GM19395 (cell line): ENCODE results near the gene YDJC.
"Not testable (repeated sequence)": the region's sequence is repeated elsewhere in the genome, so short reads cannot be mapped to it uniquely, and the experiment has no call there.

ENCODE experiments used
- ATAC-seq: cut with Tn5 transposase; IDR thresholded peaks from one replicate; pipeline ENCODE4 v1.9.1; 2021; ENCODE audit warnings: mild to moderate bottlenecking, moderate library complexity; ENCODE audit not compliant: unreplicated experiment

The YDJC gene

DNA sequence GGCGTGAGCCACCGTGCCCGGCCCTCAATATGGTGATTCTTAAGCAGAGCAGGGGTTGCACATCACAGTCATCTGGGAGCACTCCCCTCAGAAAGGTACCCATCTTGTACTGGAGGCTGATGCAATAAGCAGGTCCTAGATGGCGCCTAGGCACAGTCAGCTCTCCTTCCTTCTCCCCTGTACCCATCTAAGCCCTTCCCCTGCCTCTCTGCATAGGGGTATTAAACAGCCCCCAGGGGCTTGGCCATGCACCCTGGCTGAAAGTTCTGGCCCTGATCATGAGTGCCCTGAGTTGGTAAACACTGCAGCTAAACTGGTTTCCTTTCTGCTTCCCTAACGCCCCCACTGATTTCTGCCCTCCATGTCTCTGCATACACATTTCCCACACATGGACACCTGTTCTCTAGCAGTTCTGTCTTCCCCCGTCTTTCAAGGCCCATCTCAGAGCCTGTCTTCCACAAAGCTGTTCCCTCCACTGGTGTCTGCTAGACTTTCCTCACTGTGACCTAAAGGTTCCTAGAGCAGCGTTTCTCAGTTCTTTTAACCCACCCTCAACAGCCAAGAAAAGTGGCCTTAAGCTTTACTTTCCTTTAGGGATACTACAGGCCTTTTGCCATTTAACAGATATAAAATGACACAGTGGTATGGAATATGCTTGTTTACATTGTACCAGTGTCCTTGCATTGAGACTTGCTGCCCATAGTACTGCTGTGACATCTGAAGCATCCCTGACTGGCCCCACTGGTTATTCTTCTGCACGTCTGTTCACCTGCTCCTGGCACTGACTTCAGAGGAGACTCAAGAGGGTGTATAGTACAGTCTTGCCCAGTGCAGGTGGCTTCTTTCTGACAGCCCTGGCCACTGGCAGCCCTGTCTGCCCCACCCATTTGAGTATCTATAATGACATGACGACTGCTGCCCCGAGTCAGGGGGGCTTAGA lies 46.8 kb downstream of the YDJC start:
- ATAC-seq: no peak

DNA sequence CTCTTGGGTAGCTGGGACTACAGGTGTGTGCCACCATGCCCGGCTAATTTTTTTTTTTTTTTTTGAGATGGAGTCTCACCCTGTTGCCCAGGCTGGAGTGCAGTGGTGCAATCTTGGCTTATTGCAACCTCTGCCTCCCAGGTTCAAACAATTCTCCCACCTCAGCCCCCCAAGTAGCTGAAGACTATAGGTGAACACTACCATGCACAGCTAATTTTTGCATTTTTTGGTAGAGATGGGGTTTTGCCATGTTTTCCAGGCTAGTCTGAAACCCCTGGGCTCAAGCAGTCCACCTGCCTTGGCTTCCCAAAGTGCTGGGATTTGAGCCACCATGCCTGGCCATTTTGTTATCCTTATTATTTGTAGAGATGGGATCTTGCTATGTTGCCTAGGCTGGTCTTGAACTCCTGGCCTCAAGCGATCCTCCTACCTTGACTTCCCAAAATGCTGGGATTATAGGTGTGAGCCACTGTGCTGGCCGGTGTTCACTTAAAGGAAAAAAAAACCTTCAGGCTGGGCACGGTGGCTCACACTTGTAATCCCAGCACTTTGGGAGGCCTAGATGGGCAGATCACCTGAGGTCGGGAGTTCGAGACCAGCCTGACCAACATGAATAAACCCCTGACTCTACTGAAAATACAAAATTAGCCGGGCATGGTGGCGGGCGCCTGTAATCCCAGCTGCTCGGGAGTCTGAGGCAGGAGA lies 48.7 kb downstream of the YDJC start:
- ATAC-seq: not testable (repeated sequence)

DNA sequence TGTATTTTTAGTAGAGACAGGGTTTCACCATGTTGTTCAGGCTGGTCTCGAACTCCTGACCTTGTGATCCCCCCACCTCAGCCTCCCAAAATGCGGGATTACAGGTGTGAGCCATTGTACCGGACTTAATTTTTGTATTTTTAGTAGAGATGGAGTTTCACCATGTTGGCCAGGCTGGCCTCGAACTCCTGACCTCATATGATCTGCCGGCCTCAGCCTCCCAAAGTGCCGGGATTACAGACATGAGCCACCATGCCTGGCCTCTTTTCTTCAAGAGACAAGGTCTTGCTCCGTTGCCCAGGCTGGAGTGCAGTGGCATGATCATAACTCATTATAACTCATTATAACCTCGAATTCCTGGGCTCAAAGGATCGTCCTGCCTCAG lies 49.2 kb downstream of the YDJC start:
- not testable (repeated sequence) for ATAC-seq

DNA sequence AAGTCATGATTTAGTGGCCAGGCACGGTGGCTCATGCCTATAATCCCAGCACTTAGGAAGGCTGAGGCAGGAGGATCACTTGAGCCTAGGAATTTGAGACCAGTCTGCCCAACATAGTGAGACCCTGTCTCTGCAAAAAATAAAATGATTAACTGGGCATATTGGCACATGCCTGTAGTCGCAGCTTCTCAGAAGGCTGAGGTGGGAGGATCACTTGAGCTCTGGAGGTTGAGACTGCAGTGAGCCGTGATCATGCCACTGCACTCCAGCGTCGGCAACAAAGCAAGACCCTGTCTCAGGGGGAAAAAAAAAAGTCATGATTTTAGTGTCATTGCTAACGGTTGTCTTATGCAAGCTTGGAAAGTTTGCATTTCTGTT lies 50.4 kb downstream of the YDJC start:
- ATAC-seq: no peak
